Measurements from ENCODE around the gene WDR18.
"Not testable (repeated sequence)": the region's sequence is repeated elsewhere in the genome, so short reads cannot be mapped to it uniquely, and the experiment has no call there.

WDR18 gene

DNA sequence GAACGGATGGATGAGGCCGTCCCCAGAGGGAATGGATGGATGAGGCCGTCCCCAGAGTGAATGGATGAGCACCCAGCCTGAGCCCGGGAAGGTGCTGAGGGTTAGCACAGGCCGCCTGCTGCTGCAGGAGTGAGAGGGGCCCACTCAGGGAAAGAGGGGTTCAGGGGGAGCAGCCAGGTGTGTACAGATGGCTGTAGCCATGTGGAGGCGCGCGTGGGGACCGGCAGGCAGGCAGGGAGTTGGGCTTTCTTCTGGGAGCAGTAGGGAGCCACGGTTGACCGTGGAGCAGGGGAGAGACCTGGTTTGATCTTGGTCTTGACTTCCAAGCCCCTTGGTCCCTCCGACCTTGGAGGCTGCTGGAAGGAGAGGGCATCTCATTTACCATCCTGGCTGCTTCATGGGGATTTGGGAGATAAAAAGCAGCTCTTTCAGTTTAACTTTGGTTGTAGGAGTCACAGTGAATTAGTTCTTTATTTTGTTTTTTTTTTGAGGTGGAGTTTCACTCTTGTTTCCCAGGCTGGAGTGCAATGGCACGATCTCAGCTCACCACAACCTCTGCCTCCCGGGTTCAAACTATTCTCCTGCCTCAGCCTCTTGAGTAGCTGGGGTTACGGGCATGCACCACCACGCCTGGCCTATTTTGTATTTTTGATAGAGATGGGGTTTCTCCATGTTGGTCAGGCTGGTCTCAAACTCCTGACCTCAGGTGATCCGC, 33.6 kb upstream of the WDR18 start:
- no peak for DNase-seq

DNA sequence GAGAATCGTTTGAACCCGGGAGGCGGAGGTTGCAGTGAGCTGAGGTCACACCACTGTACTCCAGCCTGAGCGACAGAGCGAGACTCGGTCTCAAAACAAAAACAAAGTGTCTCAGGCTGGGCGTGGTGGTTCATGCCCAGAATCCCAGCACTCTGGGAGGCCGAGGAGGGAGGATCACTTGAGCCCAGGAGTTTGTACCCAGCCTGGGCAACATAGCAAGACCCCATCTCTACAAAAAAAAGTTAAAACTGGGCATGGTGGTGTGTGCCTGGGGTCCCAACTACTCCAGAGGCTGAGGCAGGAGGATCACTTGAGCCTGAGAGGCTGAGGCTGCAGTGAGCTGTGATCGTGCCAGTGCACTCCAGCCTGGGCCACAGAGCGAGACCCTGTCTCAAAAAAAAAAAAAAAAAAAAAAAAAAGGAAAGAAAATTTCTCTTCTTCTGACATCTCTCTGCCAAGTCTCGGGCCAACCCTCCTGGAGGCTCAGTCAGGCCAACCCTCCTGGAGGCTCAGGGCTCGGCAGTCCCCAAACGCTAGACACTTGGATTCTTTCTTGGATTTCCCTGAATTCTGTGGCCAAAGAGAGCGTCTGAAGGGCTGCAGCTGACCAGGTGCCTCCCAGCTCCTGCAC, 32.0 kb upstream of the WDR18 start:
- no peak for DNase-seq

DNA sequence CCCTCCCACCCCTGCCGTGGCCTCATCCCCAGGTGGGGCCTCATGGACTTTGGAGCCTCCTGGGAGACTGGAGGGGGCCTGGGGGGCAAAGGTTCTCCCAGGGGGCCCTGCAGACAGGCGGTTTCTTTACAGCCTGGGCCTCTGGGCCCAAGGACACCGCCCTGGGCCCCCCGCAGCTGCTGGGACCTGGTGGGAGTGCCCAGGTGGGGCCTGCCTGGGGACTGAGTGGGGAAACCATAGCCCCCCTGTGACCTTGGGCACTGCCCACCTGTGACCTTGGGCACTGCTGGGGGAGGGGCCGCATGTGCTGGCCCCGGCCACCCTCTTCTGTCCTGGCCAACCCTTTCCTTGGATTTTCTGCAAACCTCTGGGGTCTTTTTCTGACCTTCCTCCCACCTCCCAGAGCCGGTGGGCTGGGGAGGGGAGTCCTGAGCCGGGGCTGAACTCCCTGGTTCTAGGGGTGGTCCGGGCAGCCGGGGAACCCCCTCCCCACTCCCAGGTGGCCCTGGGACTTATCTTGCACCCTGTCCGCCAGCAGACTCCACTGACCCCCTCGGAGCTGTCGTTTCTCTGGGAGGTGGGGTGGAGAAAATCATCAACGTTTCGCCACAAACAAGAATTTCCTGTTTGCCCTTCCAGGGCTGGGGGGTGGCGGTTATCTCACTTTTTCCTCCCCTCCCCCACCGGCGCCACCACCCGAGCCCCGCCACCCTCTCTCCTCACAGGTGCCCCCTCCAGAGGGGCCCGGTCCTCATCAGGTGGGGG, 31.3 kb upstream of the WDR18 start:
- DNase-seq, result no peak

DNA sequence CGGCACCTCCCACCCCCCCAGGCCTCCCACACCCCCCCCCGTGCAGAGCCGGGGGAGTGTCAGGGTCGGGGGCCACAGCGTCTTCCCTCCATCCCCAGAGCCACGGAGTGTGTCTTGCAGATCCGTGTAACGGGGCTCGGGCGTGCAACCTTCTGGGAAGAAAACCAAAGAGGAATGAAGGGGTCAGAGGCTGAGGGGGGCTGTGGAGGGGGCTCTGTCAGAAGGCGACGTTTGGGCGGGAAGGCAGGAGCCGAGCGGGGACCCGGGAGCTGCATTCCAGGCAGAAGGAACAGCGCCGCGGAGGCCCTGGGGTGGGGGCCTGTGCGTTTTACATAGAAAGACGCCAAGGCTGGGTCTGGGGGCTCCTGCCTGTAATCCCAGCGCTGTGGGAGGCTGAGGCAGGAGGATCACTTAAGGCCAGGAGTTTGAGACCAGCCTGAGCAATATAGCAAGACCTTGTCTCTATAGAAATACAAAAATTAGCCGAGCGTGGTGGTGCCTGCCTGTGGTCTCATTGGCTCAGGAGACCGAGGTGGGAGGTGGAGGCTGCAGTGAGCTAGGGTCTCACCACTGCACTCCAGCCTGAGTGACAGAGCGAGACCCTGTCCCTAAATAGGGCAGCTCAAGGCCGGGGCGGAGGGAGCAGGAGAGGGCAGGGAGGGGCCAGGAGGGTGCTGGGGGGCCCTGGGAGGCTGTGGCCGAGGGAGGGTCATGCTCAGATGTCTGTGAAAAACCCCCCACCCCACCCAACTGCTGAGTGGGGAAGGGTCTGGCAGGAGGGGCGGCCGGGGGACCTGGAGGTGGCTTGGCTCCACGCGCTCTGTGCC, 30.5 kb upstream of the WDR18 start:
- no peak for DNase-seq

DNA sequence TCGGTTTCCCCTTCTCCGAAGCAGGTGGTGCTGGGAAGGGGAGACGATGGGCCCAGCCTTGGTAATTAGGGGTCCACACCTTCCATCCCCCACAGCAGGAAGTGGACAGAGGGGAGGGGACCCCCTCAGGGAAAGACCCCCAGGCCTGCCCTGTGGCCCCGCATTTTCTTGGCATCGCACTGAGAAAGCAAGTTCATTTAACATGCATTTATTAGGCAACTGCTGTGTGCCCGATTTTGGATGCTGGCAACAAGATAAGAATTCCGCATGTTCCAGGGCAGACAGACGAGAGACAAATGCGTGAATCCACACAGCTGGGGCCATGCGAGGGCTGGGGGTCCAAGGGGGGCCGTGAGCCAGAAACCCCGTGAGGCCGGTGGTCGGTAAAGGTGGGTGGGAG, 29.9 kb upstream of the WDR18 start:
- DNase-seq, result no peak

DNA sequence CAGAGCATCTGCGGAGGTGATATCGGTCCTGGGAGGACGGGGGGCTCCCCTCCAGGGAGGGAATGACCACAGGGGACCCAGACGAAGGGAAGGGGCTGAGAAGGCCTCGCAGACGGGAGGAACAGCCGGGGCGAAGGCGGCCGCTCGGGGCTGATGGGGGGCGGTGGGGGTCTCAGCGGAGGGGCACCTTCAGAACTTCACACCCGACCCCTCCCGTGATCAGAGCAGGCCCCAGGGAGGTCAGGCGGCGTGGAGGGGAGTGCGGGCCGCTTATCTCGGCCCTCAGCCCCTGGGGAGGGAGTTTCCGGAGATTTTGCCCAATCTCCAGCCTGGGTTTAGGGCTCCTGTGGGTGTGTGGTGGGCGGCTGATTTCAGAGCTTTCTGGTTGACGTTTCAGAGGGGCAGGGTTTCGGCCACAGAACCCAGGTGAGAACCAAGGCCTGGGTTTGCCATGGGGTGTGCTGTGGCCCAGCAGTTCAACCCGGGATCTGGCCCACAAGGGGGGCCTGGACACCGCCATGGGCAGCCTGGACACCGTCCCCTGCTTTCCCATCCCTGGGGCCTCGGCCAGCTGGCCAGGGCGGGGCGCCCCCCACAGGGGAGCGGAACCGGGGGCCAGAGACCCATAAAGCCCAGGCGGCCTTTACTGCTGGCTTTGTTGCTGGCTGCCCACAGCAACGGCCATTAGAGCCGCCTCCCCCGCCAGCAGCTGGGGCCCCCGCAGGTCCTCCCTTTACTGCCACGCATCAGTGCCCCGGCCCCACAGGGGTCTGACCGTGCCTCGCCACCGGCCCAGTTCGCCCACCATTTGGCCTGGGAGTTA, 29.3 kb upstream of the WDR18 start:
- DNase-seq, result no peak

DNA sequence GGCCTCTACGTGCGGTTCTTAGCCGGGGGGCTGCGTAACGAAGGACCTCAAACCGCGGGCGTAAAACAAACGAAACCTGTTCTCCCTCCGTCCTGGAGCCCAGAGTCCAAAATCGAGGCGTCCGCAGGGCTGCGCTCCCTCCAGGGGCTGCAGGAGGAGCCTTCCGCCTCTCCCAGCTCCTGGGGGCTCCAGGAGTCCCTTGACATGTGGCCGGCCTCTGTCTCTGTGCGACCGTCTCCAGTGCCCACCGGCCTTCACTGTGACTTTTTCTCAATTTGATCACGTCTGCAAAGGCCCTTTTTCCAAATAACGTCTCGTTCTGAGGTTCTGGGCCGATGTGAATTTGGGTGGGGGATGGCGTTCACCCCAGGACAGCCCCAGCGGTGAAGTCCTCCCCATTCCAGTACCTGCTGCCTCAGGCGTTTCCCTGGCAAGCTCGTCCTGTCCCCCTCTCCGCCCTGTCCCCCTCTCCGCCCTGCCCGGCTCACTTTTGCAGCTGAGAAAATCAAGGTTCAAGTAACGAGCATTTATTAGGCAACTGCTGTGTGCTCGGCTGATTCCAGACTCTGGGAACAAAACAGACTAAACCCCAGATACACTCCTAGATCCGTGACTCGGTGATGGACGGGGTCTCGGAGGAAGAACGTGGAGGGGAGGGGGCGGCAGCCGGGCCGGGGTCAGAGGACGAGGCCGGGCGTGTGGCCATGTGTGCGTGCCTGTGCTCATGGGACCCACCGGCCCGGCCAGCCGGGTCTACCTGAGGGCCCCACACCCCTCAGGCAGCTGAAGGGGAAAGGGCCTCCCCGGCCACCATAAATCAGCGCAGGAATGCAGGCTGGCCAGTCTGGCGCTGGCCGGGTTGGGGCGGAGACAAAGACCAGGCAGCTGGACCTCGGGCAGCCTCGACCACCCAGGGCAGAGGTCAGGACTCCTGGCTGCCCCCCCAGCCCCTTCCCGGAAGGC, 28.1 kb upstream of the WDR18 start:
- DNase-seq, result no peak

DNA sequence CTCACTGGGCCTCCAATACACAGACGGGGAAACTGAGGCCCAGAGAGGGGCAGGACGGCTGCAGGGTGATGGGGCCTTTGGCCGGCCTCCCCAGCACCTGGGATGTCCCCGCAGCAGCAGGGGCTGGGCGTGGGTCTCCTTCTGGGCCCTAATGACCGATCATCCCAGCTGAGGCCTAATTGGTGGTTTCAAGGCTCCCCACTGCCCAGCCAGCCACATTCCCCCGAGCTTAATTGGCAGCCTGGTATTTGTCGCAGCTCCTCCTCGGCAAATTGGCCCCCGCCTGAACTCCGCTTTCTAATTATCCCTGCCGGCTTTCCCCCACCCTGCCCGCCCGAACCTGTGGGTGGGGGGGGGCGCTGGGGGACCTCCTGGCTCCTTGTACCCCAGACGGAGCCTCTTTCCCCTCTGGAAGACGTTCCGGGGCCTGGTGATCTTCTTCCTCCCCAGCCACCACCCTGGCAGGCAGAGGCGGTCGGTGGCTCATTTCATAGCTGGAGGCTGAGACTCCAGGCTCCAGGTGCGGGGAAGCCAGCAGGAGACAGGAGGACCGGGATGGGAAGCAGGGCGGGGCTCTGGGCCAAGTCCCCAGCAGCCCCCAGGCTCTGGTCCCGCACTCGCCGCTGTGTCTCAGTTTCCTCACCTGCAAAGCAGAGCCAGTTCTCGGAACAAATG, 27.2 kb upstream of the WDR18 start:
- DNase-seq, result no peak

DNA sequence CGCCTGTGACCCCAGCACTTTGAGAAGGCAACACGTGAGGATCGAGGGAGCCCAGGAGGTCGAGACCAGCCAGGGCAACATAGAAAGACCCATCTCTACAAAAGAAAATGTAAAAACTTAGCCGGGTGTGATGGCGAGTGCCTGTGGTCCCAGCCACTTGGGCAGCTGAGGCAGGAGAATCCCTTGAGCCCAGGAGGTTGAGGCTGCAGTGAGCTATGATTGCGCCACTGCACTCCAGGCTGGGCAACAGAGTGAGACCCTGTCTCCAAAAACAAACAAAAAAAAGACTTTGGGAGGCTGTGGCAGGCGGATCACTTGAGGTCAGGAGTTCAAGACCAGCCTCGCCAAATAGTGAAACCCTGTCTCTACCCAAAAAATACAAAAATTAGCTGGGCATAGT, 26.6 kb upstream of the WDR18 start:
- not testable (repeated sequence) for DNase-seq

DNA sequence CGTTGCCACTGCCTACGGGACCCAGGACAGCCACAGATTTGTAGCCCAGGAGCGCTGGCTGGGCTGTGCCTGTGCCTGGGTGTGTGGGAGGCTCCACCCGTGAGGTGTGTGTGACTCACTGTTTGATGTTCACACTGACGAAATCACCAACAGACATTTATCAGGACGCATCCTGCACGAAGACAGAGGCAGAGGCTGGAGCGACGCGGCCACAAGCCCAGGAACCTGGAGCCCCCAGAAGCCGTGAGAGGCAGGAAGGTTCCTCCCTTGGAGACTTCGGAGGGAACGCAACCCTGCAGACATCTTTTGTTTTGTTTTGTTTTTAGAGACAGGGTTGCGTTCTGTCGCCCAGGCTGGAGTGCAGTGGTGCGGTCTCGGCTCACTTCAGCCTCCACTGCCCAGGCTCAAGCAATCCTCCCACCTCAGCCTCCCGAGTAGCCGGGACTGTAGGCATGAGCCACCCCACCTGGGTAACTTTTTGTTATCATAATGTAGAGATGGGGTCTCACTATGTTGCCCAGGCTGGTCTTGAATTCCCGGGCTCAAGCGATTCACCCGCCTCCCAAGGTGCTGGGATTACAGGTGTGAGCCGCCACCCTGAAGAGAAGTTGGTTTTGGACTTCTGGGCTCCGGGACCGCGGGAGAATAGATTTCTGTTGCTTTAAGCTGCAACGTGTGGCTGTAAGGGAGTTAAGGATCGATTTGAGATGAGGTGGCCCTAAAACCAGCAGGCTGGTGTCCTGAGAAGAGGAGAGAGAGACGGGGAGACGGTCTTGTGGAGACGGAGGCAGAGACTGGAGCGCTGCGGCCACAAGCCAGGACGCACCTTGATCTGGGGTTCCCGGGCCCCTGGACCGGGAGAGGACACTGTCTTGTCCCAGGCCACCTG, 24.9 kb upstream of the WDR18 start:
- no peak for DNase-seq

DNA sequence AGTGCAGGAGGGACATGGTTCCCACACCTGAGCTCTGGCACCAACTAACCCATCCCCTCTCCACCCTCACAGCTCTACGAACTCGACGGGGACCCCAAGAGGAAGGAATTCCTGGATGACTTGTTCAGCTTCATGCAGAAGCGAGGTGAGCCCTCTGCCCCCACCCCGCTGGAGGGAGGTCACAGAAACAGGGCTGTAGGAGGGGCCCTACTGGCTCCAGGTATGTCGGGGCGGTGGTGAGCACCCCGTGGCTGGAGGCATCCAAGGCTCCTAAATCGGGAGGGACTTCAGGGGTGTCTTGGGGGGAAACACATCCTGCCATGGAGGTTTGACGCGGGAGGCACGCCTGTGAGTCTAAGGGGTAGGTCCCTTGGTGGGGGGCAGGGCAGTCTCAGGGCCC, 24.1 kb upstream of the WDR18 start:
- no peak for DNase-seq

DNA sequence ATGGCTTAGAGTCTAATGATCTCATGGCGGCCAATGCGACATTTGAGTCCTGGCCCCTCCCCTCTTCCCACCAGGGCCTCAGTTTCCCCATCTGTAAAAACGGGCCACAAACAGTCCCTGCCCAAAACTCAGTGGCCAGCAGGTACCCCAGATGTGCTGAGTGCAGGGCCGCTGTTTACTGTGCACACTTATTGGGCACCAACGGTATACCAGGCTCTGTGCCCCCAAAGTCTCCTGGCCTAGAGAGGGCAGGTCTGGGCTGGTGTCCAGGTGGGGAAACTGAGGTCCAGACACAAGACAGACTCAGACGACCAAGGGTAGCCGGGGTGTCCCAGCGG, 23.6 kb upstream of the WDR18 start:
- DNase-seq, result no peak

DNA sequence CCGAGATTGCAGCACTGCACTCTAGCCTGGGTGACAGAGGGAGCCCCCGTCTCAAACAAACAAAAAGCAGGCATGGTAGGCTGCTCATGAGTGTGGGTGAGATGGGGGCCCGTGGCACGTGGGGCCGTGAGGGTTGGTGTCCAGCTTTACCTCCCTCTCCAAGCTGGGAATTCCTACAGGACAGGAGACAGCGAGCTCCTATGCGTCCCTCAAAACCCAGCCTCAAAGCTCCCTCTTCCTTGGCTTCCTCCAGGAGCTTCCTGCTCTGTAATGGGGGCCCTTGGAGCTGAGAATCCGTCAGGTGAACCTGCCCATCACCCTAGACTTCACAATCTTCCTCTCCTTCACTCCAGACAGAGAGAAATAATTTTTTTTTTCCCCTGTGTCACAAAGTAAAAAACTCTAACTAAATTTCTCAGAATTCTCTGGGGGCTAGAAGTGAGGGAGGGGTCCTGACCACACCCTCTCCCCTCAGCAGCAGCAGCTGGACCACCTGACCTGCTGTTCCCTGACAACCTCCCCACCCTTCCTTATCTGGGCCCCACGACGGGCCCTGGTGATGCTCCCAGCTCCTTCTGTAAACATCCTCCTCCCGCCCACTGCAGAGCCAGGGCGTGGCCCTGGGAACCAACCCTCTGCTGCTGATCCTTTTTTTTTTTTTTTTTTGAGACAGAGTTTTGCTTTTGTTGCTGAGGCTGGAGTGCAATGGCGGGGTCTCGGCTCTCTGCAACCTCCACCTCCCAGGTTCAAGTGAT, 22.1 kb upstream of the WDR18 start:
- no peak for DNase-seq

DNA sequence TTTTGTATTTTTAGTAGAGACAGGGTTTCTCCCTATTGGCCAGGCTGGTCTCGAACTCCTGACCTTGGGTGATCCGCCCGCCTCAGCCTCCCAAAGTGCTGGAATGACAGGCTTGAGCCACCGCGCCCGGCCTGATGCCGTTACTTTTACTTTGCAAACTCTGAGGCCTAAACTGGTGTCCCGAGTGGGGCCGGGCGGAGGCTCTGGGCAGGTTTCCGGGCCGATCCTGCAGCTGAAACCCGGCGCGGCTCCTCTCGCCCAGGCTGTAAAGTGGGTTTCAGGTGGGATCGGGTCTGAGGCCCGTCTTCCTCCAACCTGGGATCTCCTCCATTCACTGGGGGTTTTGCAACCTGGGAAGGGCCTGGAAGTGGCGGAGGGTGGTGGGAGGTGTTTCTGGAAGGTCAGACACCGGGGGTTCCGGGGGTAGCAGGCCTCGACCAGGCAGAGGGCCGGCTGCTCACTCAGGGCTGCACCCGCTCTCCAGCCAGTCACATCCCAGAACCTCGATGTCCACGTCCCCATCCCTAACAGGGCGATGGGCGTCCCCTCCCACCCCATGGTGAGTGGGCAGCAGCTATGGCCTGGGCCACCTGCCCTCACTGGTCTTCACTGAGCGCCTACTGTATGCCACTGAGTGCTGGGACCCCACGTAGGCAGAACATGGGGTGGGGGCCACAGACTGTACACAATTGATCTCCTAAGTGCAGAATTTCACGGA, 21.3 kb upstream of the WDR18 start:
- DNase-seq, result no peak

DNA sequence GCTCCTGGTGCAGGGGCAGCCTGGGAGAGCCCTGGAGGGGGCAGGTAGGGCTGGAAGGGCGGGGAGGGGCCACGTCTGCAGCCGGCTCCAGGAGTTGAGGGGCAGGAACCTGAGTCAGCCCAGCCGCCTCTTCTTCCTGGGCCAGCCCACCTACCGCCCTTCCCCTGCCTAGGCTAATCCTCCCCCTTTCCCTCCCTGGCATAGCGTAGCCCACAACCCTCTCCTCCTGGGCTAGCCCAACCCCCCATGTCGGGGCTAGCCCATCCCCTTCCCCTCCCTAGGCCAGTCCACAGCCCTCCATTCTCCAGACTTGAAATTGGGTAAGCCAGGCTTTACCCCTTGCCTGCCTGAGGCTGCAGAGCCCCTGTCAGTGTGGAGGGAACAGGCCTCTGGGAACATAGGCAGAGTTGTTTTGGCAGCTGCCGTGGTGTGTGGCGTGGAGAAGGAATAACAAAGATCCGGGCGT, 20.6 kb upstream of the WDR18 start:
- DNase-seq, result no peak

DNA sequence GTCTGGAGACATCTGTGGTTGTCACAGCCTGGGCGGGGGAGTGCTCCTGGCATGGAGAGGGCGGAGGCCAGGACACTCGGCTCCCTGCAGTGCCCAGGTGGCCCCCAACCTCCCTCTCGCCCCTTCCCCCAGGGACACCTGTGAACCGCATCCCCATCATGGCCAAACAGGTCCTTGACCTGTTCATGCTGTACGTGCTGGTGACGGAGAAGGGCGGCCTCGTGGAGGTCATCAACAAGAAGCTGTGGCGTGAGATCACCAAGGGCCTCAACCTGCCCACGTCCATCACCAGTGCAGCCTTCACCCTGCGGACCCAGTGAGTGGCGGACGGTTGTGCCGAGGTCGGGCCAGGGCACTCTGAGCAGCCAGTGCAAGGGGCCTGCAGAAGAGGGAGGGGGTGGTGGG, 20.0 kb upstream of the WDR18 start:
- no peak for DNase-seq

DNA sequence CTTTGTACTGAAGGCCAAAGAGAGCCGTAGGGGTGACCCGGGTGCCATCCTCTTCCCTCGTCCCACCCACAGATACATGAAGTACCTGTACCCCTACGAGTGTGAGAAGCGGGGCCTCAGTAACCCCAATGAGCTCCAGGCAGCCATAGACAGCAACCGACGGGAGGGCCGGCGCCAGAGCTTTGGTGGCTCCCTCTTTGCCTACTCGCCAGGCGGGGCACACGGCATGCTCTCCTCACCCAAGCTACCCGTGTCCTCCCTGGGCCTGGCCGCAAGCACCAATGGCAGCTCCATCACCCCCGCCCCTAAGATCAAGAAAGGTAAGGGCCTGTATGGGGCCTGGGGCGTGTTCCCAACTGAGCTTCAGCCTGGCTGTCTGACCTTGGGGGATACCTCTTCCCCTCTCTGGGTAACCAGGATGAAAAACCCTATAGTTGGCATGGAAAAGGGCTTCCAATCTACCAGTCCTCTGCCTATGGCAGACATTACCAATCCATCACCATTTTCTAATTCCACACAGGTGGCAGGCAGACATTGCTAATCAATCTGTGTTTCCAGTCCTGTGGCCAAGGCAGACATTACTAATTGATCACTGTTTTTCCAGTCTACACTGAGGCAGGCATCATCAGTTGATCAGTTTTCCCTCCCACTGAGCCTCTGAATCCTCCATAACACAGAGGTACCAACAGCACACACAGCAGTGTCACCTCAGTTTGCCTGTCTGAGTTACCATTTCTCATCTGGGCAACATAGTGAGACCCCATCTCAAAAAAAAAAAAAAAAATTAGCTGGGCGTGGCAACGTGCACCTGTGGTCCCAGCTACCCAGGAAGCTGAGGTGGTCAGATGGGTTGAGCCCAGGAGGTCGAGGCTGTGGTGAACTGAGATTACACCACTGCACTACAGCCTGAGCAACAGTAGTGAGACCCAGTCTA, 19.1 kb upstream of the WDR18 start:
- DNase-seq, result no peak
